IPS DF 4.7 (cell line): ENCODE data around the gene PTPRG.

Experiments used
- DNase-seq: peaks from one replicate; pipeline ENCODE4 v3.0.0-alpha.2; 2013; ENCODE audit warnings: low spot score; ENCODE audit errors: extremely low read depth

PTPRG gene

GRCh38 chr3:62318365-62318751 is 757.0 kb downstream of the PTPRG start:
- DNase-seq = no peak

- DNase-seq = no peak
Measured at GRCh38 chr3:62318752-62319569, 757.6 kb downstream of the PTPRG start.

- no peak for DNase-seq
Measured at GRCh38 chr3:62319570-62320243, 758.3 kb downstream of the PTPRG start.

GRCh38 chr3:62323241-62323640 is 761.9 kb downstream of the PTPRG start:
- DNase-seq = no peak

- no peak for DNase-seq
Measured at GRCh38 chr3:62325896-62326295, 764.5 kb downstream of the PTPRG start.

- no peak for DNase-seq
Measured at GRCh38 chr3:62329971-62330370, 768.6 kb downstream of the PTPRG start.

- DNase-seq = no peak
Measured at GRCh38 chr3:62332017-62332416, 770.6 kb downstream of the PTPRG start.

- no peak for DNase-seq
Measured at GRCh38 chr3:62332835-62333244, 771.5 kb downstream of the PTPRG start.

- DNase-seq = no peak
Measured at GRCh38 chr3:62335196-62335595, 773.8 kb downstream of the PTPRG start.

- DNase-seq = no peak
Measured at GRCh38 chr3:62343755-62344154, 782.4 kb downstream of the PTPRG start.
